ENCODE measurements around the gene SYNDIG1.

Gene SYNDIG1

GRCh38 chr20:24691901-24692351 lies 222.5 kb downstream of the SYNDIG1 start:
- no peak overlapping the region for H3K27ac ChIP-seq (ENCODE audit: low read length)
- no CpG with 5 or more reads among the region's 4 CpGs for WGBS (ENCODE audit: insufficient coverage, insufficient read length)
- H3K36me3 ChIP-seq (ENCODE audit: control insufficient read depth, insufficient read depth, low read length): no peaks in the 10 kb centered on the region
- no peak overlapping the region for H3K4me3 ChIP-seq (ENCODE audit: low read length)
- H3K4me1 ChIP-seq (ENCODE audit: control insufficient read depth, insufficient read depth, low read length): no peaks in the 10 kb centered on the region
- no peaks in the 10 kb centered on the region for H3K9me3 ChIP-seq (ENCODE audit: control insufficient read depth, insufficient read depth, low read length)
- H3K27me3 ChIP-seq (ENCODE audit: control insufficient read depth, insufficient read depth, low read length): no peaks in the 10 kb centered on the region
- no peak for DNase-seq (ENCODE audit: low read depth, low spot score)

GRCh38 chr20:24692446-24693200 lies 223.2 kb downstream of the SYNDIG1 start:
- no CpG with 5 or more reads among the region's 14 CpGs for WGBS (ENCODE audit: insufficient coverage, insufficient read length)
- Histone ChIP-seq H3K9me3 (ENCODE audit: control insufficient read depth, insufficient read depth, low read length) (no peaks in the 10 kb centered on the region), H3K27me3 (ENCODE audit: control insufficient read depth, insufficient read depth, low read length) (no peaks in the 10 kb centered on the region), H3K4me3 (ENCODE audit: low read length) (no peak overlapping the region), H3K4me1 (ENCODE audit: control insufficient read depth, insufficient read depth, low read length) (no peaks in the 10 kb centered on the region), H3K27ac (ENCODE audit: low read length) (no peak overlapping the region), H3K36me3 (ENCODE audit: control insufficient read depth, insufficient read depth, low read length) (no peaks in the 10 kb centered on the region)
- DNase-seq (ENCODE audit: low read depth, low spot score): no peak

GRCh38 chr20:24693466-24694156 lies 224.2 kb downstream of the SYNDIG1 start:
- Histone ChIP-seq H3K36me3 (ENCODE audit: control insufficient read depth, insufficient read depth, low read length) (no peaks in the 10 kb centered on the region), H3K4me1 (ENCODE audit: control insufficient read depth, insufficient read depth, low read length) (no peaks in the 10 kb centered on the region), H3K4me3 (ENCODE audit: low read length) (no peak overlapping the region), H3K27ac (ENCODE audit: low read length) (no peak overlapping the region), H3K9me3 (ENCODE audit: control insufficient read depth, insufficient read depth, low read length) (no peaks in the 10 kb centered on the region), H3K27me3 (ENCODE audit: control insufficient read depth, insufficient read depth, low read length) (no peaks in the 10 kb centered on the region)
- DNase-seq (ENCODE audit: low read depth, low spot score): no peak
- no CpG with 5 or more reads among the region's 9 CpGs for WGBS (ENCODE audit: insufficient coverage, insufficient read length)

GRCh38 chr20:24694157-24694726 lies 224.8 kb downstream of the SYNDIG1 start:
- H3K9me3 ChIP-seq (ENCODE audit: control insufficient read depth, insufficient read depth, low read length): no peaks in the 10 kb centered on the region
- no peaks in the 10 kb centered on the region for H3K27me3 ChIP-seq (ENCODE audit: control insufficient read depth, insufficient read depth, low read length)
- H3K36me3 ChIP-seq (ENCODE audit: control insufficient read depth, insufficient read depth, low read length): no peaks in the 10 kb centered on the region
- WGBS (ENCODE audit: insufficient coverage, insufficient read length): no CpG with 5 or more reads among the region's 12 CpGs
- H3K4me3 ChIP-seq (ENCODE audit: low read length): no peak overlapping the region
- H3K27ac ChIP-seq (ENCODE audit: low read length): no peak overlapping the region
- no peaks in the 10 kb centered on the region for H3K4me1 ChIP-seq (ENCODE audit: control insufficient read depth, insufficient read depth, low read length)
- DNase-seq (ENCODE audit: low read depth, low spot score): no peak

- H3K9me3 ChIP-seq (ENCODE audit: control insufficient read depth, insufficient read depth, low read length): no peaks in the 10 kb centered on the region
- WGBS (ENCODE audit: insufficient coverage, insufficient read length): no CpG with 5 or more reads among the region's 14 CpGs
- H3K4me3 ChIP-seq (ENCODE audit: low read length): no peak overlapping the region
- no peak for DNase-seq (ENCODE audit: low read depth, low spot score)
- H3K27ac ChIP-seq (ENCODE audit: low read length): no peak overlapping the region
- H3K36me3 ChIP-seq (ENCODE audit: control insufficient read depth, insufficient read depth, low read length): no peaks in the 10 kb centered on the region
- no peaks in the 10 kb centered on the region for H3K27me3 ChIP-seq (ENCODE audit: control insufficient read depth, insufficient read depth, low read length)
- H3K4me1 ChIP-seq (ENCODE audit: control insufficient read depth, insufficient read depth, low read length): no peaks in the 10 kb centered on the region
Observed at GRCh38 chr20:24694727-24695528, 225.5 kb downstream of the SYNDIG1 start.

- no peak for DNase-seq (ENCODE audit: low read depth, low spot score)
- no peak overlapping the region for H3K4me3 ChIP-seq (ENCODE audit: low read length)
- no peaks in the 10 kb centered on the region for H3K27me3 ChIP-seq (ENCODE audit: control insufficient read depth, insufficient read depth, low read length)
- H3K4me1 ChIP-seq (ENCODE audit: control insufficient read depth, insufficient read depth, low read length): no peaks in the 10 kb centered on the region
- WGBS (ENCODE audit: insufficient coverage, insufficient read length): no CpG with 5 or more reads among the region's 2 CpGs
- H3K27ac ChIP-seq (ENCODE audit: low read length): no peak overlapping the region
- no peaks in the 10 kb centered on the region for H3K36me3 ChIP-seq (ENCODE audit: control insufficient read depth, insufficient read depth, low read length)
- no peaks in the 10 kb centered on the region for H3K9me3 ChIP-seq (ENCODE audit: control insufficient read depth, insufficient read depth, low read length)
Observed at GRCh38 chr20:24695529-24696225, 226.2 kb downstream of the SYNDIG1 start.

- Histone ChIP-seq H3K36me3 (ENCODE audit: control insufficient read depth, insufficient read depth, low read length) (no peaks in the 10 kb centered on the region), H3K4me3 (ENCODE audit: low read length) (no peak overlapping the region), H3K27ac (ENCODE audit: low read length) (no peak overlapping the region), H3K27me3 (ENCODE audit: control insufficient read depth, insufficient read depth, low read length) (no peaks in the 10 kb centered on the region), H3K9me3 (ENCODE audit: control insufficient read depth, insufficient read depth, low read length) (no peaks in the 10 kb centered on the region), H3K4me1 (ENCODE audit: control insufficient read depth, insufficient read depth, low read length) (no peaks in the 10 kb centered on the region)
- no peak for DNase-seq (ENCODE audit: low read depth, low spot score)
- no CpG with 5 or more reads among the region's 8 CpGs for WGBS (ENCODE audit: insufficient coverage, insufficient read length)
Observed at GRCh38 chr20:24696396-24696795, 227.0 kb downstream of the SYNDIG1 start.

- H3K36me3 ChIP-seq (ENCODE audit: control insufficient read depth, insufficient read depth, low read length): no peaks in the 10 kb centered on the region
- no peak for DNase-seq (ENCODE audit: low read depth, low spot score)
- no peaks in the 10 kb centered on the region for H3K9me3 ChIP-seq (ENCODE audit: control insufficient read depth, insufficient read depth, low read length)
- H3K4me1 ChIP-seq (ENCODE audit: control insufficient read depth, insufficient read depth, low read length): no peaks in the 10 kb centered on the region
- no CpG with 5 or more reads among the region's 6 CpGs for WGBS (ENCODE audit: insufficient coverage, insufficient read length)
- H3K27me3 ChIP-seq (ENCODE audit: control insufficient read depth, insufficient read depth, low read length): no peaks in the 10 kb centered on the region
- H3K27ac ChIP-seq (ENCODE audit: low read length): no peak overlapping the region
- H3K4me3 ChIP-seq (ENCODE audit: low read length): no peak overlapping the region
Observed at GRCh38 chr20:24697411-24697810, 228.0 kb downstream of the SYNDIG1 start.

- H3K27me3 ChIP-seq (ENCODE audit: control insufficient read depth, insufficient read depth, low read length): no peaks in the 10 kb centered on the region
- WGBS (ENCODE audit: insufficient coverage, insufficient read length): no CpG with 5 or more reads among the region's 6 CpGs
- DNase-seq (ENCODE audit: low read depth, low spot score): no peak
- H3K4me1 ChIP-seq (ENCODE audit: control insufficient read depth, insufficient read depth, low read length): no peaks in the 10 kb centered on the region
- no peak overlapping the region for H3K27ac ChIP-seq (ENCODE audit: low read length)
- H3K36me3 ChIP-seq (ENCODE audit: control insufficient read depth, insufficient read depth, low read length): no peaks in the 10 kb centered on the region
- no peak overlapping the region for H3K4me3 ChIP-seq (ENCODE audit: low read length)
- H3K9me3 ChIP-seq (ENCODE audit: control insufficient read depth, insufficient read depth, low read length): no peaks in the 10 kb centered on the region
Observed at GRCh38 chr20:24698189-24698588, 228.8 kb downstream of the SYNDIG1 start.

All from iPS DF 6.9 (cell line).